CD4-positive, alpha-beta T cell treated with Interleukin-4 for 4 hours (primary cell): ENCODE results near the gene EIF2B4.
"Not testable (repeated sequence)": the region's sequence is repeated elsewhere in the genome, so short reads cannot be mapped to it uniquely, and the experiment has no call there.

ENCODE experiments used
- DNase-seq: peaks from one replicate; pipeline ENCODE4 v3.0.0-alpha.2; 2020

The EIF2B4 gene

GRCh38 chr2:27335311-27335710 lies 34.8 kb downstream of the EIF2B4 start:
- no peak for DNase-seq

DNA sequence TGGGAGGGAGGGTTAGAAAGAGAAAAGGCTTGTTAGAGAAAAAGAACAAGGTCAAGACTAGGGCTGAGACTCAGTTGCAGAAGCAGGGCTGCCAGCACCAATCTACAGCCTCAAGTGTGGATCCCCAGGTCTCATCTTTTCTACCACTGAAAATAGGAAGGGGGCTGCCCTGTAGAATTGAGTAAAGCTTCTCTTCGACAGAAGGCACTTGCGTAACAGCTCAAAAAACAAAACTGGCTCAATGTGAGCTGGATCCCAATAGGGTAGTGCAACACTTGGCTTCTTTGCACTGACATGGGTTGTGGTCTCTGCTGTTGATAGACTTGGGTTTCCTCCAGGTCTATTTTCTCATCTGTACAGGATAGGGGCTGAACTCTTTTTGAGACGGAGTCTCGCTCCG lies 45.4 kb downstream of the EIF2B4 start:
- no peak for DNase-seq

- no peak for DNase-seq
These were observed 46.4 kb downstream of the EIF2B4 start for GRCh38 chr2:27323596-27324285.

DNA sequence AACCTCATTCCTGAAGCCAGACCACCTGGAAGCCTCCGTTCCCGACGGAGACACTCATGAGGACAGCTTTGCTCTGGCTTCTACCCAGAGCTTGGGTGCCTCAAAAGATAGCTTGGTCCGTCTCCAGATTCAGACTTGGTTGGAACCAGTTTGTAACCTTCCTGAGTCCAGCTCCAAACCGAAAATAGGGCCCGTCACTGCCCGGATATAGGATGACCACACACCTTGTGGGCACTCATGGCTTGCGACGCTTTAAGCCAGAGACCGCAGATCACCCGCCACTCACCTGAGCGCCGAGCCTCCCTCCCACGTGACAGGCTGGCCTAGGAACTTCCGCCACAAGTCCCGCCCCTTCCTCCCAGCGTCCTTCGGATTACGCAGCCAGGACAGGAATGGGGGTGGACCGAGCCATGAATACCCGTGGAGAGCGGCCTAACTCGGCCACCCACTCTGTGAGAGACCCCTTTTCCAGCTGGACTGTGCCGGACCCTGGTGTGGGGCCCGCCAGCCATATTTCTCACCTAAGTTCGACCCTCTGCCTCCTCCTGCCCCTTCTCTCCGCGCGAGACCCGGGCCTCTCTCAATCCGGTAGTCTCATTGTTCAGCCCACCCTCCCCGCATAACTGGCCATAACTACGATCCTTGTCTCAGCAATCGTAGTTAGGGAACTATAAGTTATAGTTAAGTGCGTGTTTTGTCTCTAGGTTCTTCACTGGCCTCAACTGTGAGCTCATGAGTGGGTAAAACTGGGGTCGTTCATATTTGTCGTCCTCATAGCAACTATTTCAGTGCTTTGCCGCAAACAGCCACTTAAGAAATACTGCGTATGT lies 47.2 kb downstream of the EIF2B4 start, which contains the start of gene MPV17:
MPV17 (minus strand) TSS at position 332 of the 830 bp plus-strand sequence. CDS start 580 bp downstream, outside the sequence.
- DNase-seq = peak; percentile 84

- DNase-seq = no peak
These were observed 47.8 kb downstream of the EIF2B4 start for GRCh38 chr2:27322301-27322765.

- no peak for DNase-seq
These were observed 49.1 kb downstream of the EIF2B4 start for GRCh38 chr2:27320958-27321543.

GRCh38 chr2:27319839-27320238 lies 50.3 kb downstream of the EIF2B4 start:
- DNase-seq = not testable (repeated sequence)

- no peak for DNase-seq
These were observed 53.3 kb downstream of the EIF2B4 start for GRCh38 chr2:27316655-27317412.

DNA sequence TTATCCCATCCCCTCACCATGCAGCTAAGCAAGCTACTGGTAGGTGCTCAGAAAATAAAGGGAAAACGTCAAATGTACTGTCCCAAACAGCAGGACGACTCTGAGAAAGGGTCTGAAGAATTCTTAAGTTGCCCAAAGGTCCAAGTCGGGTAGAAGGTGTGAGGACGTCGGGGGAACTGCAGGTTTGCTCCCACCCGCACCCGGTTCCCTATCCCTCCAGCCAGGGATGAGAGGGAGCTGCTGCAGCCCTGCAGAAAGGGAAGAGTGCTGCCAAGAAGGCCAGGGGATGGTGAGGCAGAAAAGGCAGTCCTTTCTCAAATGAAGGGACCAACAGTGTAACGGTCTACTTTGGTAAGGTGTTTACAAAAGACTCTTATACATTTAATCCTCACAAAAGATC lies 55.0 kb downstream of the EIF2B4 start:
- DNase-seq = no peak

GRCh38 chr2:27314709-27315108 lies 55.4 kb downstream of the EIF2B4 start:
- no peak for DNase-seq
